RWPE2 (cell line): ENCODE results near the gene TLE2.
"Not testable (repeated sequence)": the region's sequence is repeated elsewhere in the genome, so short reads cannot be mapped to it uniquely, and the experiment has no call there.

Experiments used
- ATAC-seq: fragments of 200-7000 bp; cut with Tn5 transposase; 3 replicates; pipeline ENCODE4 v1.9.1; 2021; ENCODE audit warnings: low read depth
- DNase-seq: peaks from one replicate; pipeline ENCODE4 v3.0.0-alpha.2; 2020; ENCODE audit warnings: low spot score
- H3K27ac ChIP-seq: fragments of 450-650 bp; 2 replicates; pipeline ENCODE4 v1.5.1; 2017; ENCODE audit warnings: mild to moderate bottlenecking; ENCODE audit not compliant: poor library complexity, severe bottlenecking
- H3K27me3 ChIP-seq: fragments of 250-450 bp; sonication (Bioruptor Pico); 2 replicates; pipeline ENCODE4 v1.5.1; 2021; ENCODE audit warnings: mild to moderate bottlenecking, moderate library complexity; ENCODE audit not compliant: insufficient read depth, poor library complexity, severe bottlenecking
- H3K36me3 ChIP-seq: fragments of 250-450 bp; sonication (Bioruptor Pico); 2 replicates; pipeline ENCODE4 v1.5.1; 2020; ENCODE audit warnings: low read depth, mild to moderate bottlenecking, moderate library complexity
- H3K4me1 ChIP-seq: fragments of 250-450 bp; sonication (Bioruptor Pico); 2 replicates; pipeline ENCODE4 v1.5.1; 2021; ENCODE audit warnings: mild to moderate bottlenecking, moderate library complexity; ENCODE audit not compliant: insufficient read depth, poor library complexity, severe bottlenecking
- H3K4me3 ChIP-seq: fragments of 250-450 bp; sonication (Bioruptor Pico); 2 replicates; pipeline ENCODE4 v1.5.1; 2021; ENCODE audit warnings: mild to moderate bottlenecking, moderate library complexity; ENCODE audit not compliant: severe bottlenecking
- H3K9me3 ChIP-seq: fragments of 250-450 bp; sonication (Bioruptor Pico); 2 replicates; pipeline ENCODE4 v1.5.1; 2021; ENCODE audit warnings: mild to moderate bottlenecking, moderate library complexity; ENCODE audit not compliant: severe bottlenecking
- CTCF ChIP-seq: fragments of 450-650 bp; IDR thresholded peaks from one replicate; pipeline ENCODE4 v1.5.1; 2017; ENCODE audit warnings: mild to moderate bottlenecking, moderate library complexity; ENCODE audit not compliant: poor library complexity, severe bottlenecking

The TLE2 gene

DNA sequence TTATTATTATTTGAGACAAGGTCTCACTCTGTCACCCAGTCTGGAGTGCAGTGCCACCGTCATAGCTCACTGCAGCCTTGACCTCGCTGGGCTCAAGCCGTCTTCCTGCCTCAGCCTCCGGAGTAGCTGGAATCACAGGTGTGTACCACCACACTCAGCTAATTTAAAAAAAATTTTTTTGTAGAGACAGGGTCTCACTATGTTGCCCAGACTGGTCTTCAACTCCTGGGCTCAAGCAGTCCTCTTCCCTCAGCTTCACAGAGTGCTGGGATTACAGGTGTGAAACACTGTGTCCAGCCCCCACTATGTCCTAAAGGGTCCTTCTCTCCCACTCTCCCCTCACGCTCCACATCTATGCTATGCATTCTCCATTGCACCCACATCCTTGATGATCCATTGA is 9.1 kb upstream of the TLE2 start:
- no peaks in the 10 kb centered on the region for H3K36me3 ChIP-seq
- H3K27me3 ChIP-seq: no peaks in the 10 kb centered on the region
- TF ChIP-seq CTCF: no peak
- ATAC-seq (no peak), DNase-seq (no peak)
- no peak overlapping the region for H3K27ac ChIP-seq
- H3K4me3 ChIP-seq: no peak overlapping the region
- no peaks in the 10 kb centered on the region for H3K4me1 ChIP-seq
- H3K9me3 ChIP-seq: no peaks in the 10 kb centered on the region

- H3K4me3 ChIP-seq, H3K4me1 ChIP-seq, H3K27me3 ChIP-seq: not testable (repeated sequence)
Measured at GRCh38 chr19:3036977-3037544, 8.0 kb upstream of the TLE2 start.

DNA sequence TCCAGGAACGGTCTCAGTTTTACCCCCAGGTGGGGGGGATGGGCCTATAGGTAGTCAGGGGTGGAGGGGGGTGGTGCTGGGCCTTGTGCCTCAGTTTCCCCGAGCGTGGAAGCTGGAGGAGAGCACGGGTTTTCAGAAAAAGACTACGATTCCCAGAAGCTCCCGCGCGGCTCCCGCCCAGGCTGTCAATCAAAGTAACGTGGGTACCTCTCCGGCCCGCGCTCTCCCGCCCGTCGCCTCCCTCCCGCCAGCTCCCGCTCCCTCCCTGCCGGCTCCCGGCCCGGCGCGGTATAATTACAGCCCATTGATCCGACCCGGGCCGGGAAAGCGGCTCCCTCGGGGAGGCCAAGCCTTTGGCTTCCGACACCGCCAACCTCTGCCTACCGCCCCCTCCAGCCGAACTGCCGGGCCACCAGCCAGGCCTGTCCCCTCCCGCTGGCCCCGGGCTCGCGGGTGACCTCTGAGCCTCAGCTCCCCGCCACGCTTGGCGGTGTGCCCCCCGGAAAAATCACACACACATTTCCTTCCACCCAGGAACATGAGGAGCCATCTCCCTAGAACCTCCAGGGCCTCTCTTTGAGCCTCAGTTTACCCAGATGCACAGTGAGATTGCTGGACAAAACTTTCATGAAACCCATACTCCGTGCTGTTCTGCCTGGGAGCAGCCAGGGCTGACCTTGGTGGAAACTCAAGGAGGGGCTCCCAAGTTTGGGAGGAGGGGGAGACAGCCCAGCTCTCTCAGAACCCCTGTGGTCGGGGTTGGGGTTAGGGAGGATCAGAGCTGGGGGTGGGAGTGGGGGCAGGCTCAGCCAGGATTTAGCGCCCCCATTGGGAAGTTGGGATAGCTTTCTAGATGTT is 7.3 kb upstream of the TLE2 start:
- peak; percentile 74 for ATAC-seq
- no peaks in the 10 kb centered on the region for H3K27me3 ChIP-seq

More at GRCh38 chr19:3036977-3037544, 8.0 kb upstream of the TLE2 start:
- not testable (repeated sequence) for H3K36me3 ChIP-seq, H3K9me3 ChIP-seq, ATAC-seq, DNase-seq
- peak overlapping the region; percentile 70 for H3K27ac ChIP-seq

GRCh38 chr19:3035542-3036118 is 6.5 kb upstream of the TLE2 start:
- no peaks in the 10 kb centered on the region for H3K27me3 ChIP-seq
- H3K4me3 ChIP-seq: peak overlapping the region; percentile 35
- no peaks in the 10 kb centered on the region for H3K4me1 ChIP-seq
- no peaks in the 10 kb centered on the region for H3K36me3 ChIP-seq
- ATAC-seq (peak; percentile 91), DNase-seq (peak; percentile 97)
- peak overlapping the region; percentile 70 for H3K27ac ChIP-seq
- H3K9me3 ChIP-seq: no peaks in the 10 kb centered on the region
- no peak for TF ChIP-seq CTCF

More for the DNA sequence above, 7.3 kb upstream of the TLE2 start:
- peak overlapping the region; percentile 35 for H3K4me3 ChIP-seq
- peak; percentile 31 for TF ChIP-seq CTCF
- no peaks in the 10 kb centered on the region for H3K9me3 ChIP-seq
- peak; percentile 88 for DNase-seq
- no peaks in the 10 kb centered on the region for H3K36me3 ChIP-seq
- H3K4me1 ChIP-seq: no peaks in the 10 kb centered on the region
- peak overlapping the region; percentile 70 for H3K27ac ChIP-seq

DNA sequence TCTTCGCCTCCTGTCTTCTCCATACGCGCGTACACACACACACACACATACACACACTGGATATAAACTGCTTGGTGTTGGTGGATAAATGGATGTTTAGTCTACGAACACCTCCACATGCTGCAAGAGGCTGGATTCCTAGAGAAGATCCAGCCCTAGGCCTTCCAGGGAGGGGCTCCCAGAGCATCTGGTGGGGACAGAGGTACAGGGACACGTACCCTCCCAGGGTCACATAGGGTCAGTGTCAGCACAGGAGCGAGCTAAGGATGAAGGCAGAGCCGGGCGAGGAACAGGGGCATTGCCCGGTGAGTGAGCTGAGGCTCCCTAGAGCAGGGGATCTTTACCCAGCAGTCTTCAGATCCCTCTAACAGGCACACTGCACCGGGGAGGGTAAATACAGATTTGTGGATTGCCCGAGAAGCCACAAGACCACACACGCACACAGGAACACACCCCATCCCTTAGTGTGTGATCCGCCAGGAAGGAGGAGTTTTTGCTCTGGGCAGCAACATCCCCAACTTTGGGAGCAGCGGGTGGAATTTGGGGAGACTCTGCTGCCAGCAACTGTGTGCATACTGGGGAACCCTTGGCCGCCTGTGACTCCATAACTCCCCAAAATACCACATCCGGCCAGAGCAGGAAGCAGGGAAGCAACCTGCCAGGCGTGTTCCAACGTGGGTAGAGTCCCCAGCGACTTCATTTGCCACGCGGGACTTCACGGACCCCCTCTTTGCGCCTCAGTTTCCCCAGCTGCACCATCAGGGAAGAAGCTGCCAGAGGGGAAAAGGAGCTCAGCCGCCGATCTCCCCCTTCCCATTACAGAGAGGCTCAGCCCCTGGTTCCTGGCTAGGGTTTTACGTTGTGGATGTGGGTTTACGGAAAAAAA is 5.8 kb upstream of the TLE2 start:
- Histone ChIP-seq H3K36me3 (no peaks in the 10 kb centered on the region), H3K9me3 (no peaks in the 10 kb centered on the region), H3K4me1 (no peaks in the 10 kb centered on the region), H3K27ac (peak overlapping the region; percentile 70), H3K27me3 (no peaks in the 10 kb centered on the region), H3K4me3 (peak overlapping the region; percentile 35)
- ATAC-seq: 0 out of 3 replicates have a peak, but pooled peaks have one; percentile 9
- no peak for TF ChIP-seq CTCF
- DNase-seq: no peak
